ENCODE measurements around the gene SBF2.

DNA sequence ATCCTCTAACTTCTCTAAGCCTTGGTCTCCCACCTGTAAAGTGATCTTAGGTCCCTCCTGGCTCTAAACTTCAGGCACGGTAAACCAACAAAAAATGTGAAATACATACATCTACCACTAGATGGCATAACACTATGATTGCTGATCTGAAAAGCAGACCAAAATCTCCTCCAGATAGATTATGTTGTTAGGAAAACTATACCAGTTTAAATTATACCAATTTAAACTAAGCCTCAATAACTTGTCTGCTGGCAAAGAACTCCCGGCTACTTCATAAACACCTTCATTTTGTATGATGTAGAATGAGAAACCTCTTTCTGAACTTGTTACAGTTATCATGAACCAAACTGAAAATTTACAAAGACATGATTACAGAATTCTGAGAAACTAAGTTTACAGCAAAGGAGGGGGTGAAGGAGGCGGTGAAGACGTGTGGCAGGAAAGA, 85.9 kb downstream of the SBF2 start:
- TF ChIP-seq, protein P1, sequence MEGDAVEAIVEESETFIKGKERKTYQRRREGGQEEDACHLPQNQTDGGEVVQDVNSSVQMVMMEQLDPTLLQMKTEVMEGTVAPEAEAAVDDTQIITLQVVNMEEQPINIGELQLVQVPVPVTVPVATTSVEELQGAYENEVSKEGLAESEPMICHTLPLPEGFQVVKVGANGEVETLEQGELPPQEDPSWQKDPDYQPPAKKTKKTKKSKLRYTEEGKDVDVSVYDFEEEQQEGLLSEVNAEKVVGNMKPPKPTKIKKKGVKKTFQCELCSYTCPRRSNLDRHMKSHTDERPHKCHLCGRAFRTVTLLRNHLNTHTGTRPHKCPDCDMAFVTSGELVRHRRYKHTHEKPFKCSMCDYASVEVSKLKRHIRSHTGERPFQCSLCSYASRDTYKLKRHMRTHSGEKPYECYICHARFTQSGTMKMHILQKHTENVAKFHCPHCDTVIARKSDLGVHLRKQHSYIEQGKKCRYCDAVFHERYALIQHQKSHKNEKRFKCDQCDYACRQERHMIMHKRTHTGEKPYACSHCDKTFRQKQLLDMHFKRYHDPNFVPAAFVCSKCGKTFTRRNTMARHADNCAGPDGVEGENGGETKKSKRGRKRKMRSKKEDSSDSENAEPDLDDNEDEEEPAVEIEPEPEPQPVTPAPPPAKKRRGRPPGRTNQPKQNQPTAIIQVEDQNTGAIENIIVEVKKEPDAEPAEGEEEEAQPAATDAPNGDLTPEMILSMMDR (IDR thresholded peaks at IDR 0.05): peak in 1 of 3 donors; percentile 54
- no peak for TF ChIP-seq POLR2A (IDR thresholded peaks at IDR 0.05)

Measured in lower leg skin (tissue), 3 donors.